Duodenal mucosa (tissue), 2 donors: ENCODE results near the gene INTS11.

ENCODE experiments used
- H3K27ac ChIP-seq: one replicate; pipeline ENCODE4 v1.7.0; 2013; ENCODE audit warnings: low read depth, low read length
- H3K27me3 ChIP-seq, 2 donors: one replicate each; pipeline ENCODE4 v1.7.0; 2013; ENCODE audit warnings: low read length in 2 of 2, control low read depth in 1 of 2; ENCODE audit not compliant: insufficient read depth in 2 of 2, control insufficient read depth in 1 of 2
- H3K36me3 ChIP-seq, 2 donors: one replicate each; pipeline ENCODE4 v1.7.0; 2013; ENCODE audit warnings: low read length in 2 of 2, control low read depth in 1 of 2; ENCODE audit not compliant: insufficient read depth in 2 of 2, control insufficient read depth in 1 of 2
- H3K4me1 ChIP-seq, 2 donors: one replicate each; pipeline ENCODE4 v1.7.0; 2013; ENCODE audit warnings: low read length in 2 of 2, control low read depth in 1 of 2; ENCODE audit not compliant: insufficient read depth in 2 of 2, control insufficient read depth in 1 of 2
- H3K4me3 ChIP-seq, 2 donors: one replicate each; pipeline ENCODE4 v1.7.0; 2013; ENCODE audit warnings: low read length in 2 of 2, low read depth in 1 of 2
- H3K9ac ChIP-seq, 2 donors: one replicate each; pipeline ENCODE4 v1.7.0; 2013; ENCODE audit warnings: low read length in 2 of 2, low read depth in 1 of 2
- H3K9me3 ChIP-seq, 2 donors: one replicate each; pipeline ENCODE4 v1.7.0; 2013; ENCODE audit warnings: low read length in 2 of 2, control low read depth in 1 of 2; ENCODE audit not compliant: control insufficient read depth in 1 of 2

INTS11 gene

GRCh38 chr1:1299686-1300351 lies 24.6 kb downstream of the INTS11 start:
- Histone ChIP-seq H3K27me3 (no peaks in the 10 kb centered on the region), H3K27ac (no peak overlapping the region), H3K9ac (no peak overlapping the region), H3K36me3 (peaks cover 0 to 8% of the 10 kb centered on the region in 2 donors), H3K4me1 (peaks cover 6% of the 10 kb centered on the region in 2 donors), H3K9me3 (no peaks in the 10 kb centered on the region), H3K4me3 (no peak overlapping the region)

GRCh38 chr1:1298861-1299685 lies 25.4 kb downstream of the INTS11 start:
- Histone ChIP-seq H3K9ac (no peak overlapping the region), H3K9me3 (no peaks in the 10 kb centered on the region), H3K27me3 (no peaks in the 10 kb centered on the region), H3K4me3 (no peak overlapping the region), H3K27ac (no peak overlapping the region), H3K36me3 (peaks cover 0 to 8% of the 10 kb centered on the region in 2 donors), H3K4me1 (no peaks in the 10 kb centered on the region)

GRCh38 chr1:1297802-1298424 lies 26.5 kb downstream of the INTS11 start:
- peaks cover 0 to 8% of the 10 kb centered on the region in 2 donors for H3K36me3 ChIP-seq

GRCh38 chr1:1296070-1297061 lies 28.1 kb downstream of the INTS11 start:
- Histone ChIP-seq H3K36me3 (peaks cover 0 to 8% of the 10 kb centered on the region in 2 donors), H3K4me1 (peaks cover under 1 to 6% of the 10 kb centered on the region in 2 donors), H3K9me3 (no peaks in the 10 kb centered on the region), H3K9ac (no peak overlapping the region), H3K27me3 (no peaks in the 10 kb centered on the region), H3K27ac (no peak overlapping the region), H3K4me3 (no peak overlapping the region)

More at GRCh38 chr1:1297802-1298424, 26.5 kb downstream of the INTS11 start:
- Histone ChIP-seq H3K9me3 (no peaks in the 10 kb centered on the region), H3K27me3 (no peaks in the 10 kb centered on the region), H3K4me3 (no peak overlapping the region), H3K9ac (no peak overlapping the region), H3K27ac (no peak overlapping the region), H3K4me1 (no peaks in the 10 kb centered on the region)

- H3K27ac ChIP-seq: no peak overlapping the region
- H3K9me3 ChIP-seq: no peaks in the 10 kb centered on the region
- no peak overlapping the region for H3K4me3 ChIP-seq
- peaks cover 11 to 12% of the 10 kb centered on the region in 2 donors for H3K4me1 ChIP-seq
- H3K27me3 ChIP-seq: no peaks in the 10 kb centered on the region
- H3K36me3 ChIP-seq: peaks cover 0 to 8% of the 10 kb centered on the region in 2 donors
- H3K9ac ChIP-seq: no peak overlapping the region
Measured at GRCh38 chr1:1295154-1295923, 29.1 kb downstream of the INTS11 start.

- no peaks in the 10 kb centered on the region for H3K27me3 ChIP-seq
- H3K4me3 ChIP-seq: no peak overlapping the region
- no peak overlapping the region for H3K27ac ChIP-seq
- no peaks in the 10 kb centered on the region for H3K9me3 ChIP-seq
- peaks cover 12% of the 10 kb centered on the region in 2 donors for H3K4me1 ChIP-seq
- H3K36me3 ChIP-seq: peaks cover 0 to 8% of the 10 kb centered on the region in 2 donors
- no peak overlapping the region for H3K9ac ChIP-seq
Measured at GRCh38 chr1:1294250-1294890, 30.1 kb downstream of the INTS11 start.

- no peak overlapping the region for H3K9ac ChIP-seq
- peaks cover 12% of the 10 kb centered on the region in 2 donors for H3K4me1 ChIP-seq
- no peak overlapping the region for H3K27ac ChIP-seq
- no peak overlapping the region for H3K4me3 ChIP-seq
- no peaks in the 10 kb centered on the region for H3K9me3 ChIP-seq
- peaks cover 0 to 8% of the 10 kb centered on the region in 2 donors for H3K36me3 ChIP-seq
- H3K27me3 ChIP-seq: no peaks in the 10 kb centered on the region
Measured at GRCh38 chr1:1293263-1294249, 30.9 kb downstream of the INTS11 start.

GRCh38 chr1:1292851-1293250 lies 31.6 kb downstream of the INTS11 start:
- H3K9me3 ChIP-seq: no peaks in the 10 kb centered on the region
- no peaks in the 10 kb centered on the region for H3K27me3 ChIP-seq
- H3K9ac ChIP-seq: no peak overlapping the region
- H3K4me1 ChIP-seq: peaks cover 12% of the 10 kb centered on the region in 2 donors
- H3K36me3 ChIP-seq: peaks cover 0 to 8% of the 10 kb centered on the region in 2 donors
- H3K27ac ChIP-seq: no peak overlapping the region
- H3K4me3 ChIP-seq: no peak overlapping the region
